Left hindlimb (tissue), 1 donor: ENCODE results near the gene EYA2.

Source experiments
- DNase-seq: peaks from one replicate; pipeline ENCODE4 v3.0.0-alpha.2; 2018

The EYA2 gene

DNA sequence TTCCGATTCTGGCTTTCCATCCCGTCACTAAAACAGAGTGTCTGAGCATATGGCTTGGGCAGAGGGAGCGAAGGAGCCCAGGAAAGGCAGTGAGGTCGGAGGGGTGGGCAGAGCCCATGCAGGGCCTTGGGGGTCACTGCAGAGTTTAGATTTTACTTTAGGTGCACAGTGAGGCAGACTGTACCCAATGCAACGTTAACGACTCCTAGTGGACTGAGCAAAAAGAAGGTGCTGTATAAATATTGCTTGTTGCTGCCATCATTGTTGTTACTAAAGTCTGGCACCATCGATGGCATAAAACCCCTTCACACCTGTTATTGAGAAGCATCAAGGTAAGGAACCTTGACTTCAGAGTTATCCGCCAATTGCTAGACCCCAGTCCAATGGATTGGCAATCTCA is 119.0 kb downstream of the EYA2 start:
- no peak for DNase-seq

DNA sequence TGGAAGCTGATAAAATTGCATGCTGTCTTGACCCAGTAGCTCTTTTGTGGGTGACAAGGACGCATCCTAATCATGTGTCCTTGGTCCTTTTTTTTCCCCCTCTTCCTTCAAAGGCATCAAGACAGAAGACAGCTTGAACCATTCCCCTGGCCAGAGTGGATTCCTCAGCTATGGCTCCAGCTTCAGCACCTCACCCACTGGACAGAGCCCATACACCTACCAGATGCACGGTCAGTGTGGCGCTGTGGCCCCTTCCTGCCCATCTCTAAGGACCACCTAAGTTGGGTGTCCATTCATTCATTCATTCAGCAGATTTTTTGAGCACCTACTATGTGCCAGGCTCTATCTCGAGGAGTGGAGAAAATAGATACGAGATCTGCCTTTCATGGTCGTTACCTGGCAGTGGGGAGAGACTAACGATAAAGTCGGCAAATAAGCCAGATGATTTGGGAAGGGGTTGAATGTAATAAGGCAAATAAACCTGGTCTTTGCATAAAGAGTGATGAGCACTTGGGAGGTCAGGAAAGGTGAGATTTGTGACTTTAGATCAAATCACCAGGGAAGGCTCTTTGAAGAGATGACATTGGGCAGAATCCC is 121.5 kb downstream of the EYA2 start:
- DNase-seq: no peak

DNA sequence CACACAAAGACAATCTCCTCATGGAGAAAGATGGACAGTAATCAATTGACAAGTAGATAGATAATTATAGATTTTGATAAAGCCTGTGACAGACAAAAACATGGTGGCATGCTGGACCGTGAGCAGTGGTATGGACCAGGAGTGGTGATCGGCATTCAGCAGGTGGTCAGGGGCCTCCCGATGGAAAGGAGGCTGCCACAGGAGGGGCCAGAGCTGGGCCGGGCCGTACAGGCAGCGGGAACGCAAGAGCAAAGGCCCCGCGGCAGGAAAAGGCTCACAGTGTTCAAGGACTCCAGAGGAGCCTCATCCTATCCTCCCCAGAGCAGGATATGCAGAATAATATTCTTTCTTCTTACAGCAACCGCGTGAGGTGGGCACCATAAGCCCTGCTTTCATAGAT is 123.7 kb downstream of the EYA2 start:
- no peak for DNase-seq

DNA sequence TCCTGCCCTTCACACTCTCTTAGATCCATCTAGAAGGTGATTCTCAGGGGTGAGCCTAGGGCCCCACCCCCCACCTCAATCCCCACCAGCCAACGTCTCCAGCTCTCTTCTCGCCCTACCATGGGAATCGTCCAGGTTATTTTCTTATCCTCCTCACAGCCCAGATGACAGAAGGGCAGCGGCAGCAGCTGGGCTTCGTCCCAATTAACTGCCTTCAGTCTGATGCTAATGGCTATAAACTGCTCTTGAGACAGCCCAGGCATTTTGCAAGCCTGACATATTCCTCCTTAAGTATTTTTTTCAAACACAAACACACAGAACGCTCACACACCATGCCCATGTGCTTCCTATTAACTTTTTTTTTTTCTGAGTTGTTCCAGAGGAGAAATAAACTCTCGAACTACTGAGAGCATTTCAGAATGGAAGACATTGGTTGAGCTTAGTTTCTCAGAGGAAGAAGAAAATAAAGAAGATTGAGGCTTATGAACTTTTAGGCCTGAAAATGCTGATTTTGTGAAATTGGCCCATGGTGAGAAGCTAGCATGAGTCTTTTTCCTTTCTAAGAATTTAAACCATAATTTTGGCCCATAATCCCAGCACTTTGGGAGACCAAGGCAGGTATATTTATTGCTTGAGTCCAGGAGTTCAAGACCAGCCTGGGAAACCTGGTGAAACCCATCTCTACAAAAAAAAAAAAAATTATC is 124.6 kb downstream of the EYA2 start:
- DNase-seq: no peak

DNA sequence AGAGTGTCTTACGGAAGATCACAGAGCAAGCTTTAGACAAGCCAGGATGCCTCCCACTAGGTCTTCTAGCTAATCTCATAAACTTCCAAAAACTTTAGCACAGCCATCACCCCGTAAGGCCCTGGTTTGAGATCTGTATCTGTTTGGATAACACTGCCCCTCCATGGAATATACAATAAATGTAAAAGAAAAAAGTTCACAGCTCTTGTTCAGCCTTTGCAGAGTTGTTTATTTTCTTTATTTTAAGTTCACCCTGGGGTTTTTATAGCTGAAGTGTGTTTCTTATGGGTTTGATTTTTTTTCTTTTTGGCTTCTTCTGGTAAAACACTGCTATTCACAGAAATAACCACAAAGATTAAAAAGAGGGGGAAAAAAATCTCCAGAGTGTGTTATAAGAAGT is 125.6 kb downstream of the EYA2 start:
- no peak for DNase-seq

DNA sequence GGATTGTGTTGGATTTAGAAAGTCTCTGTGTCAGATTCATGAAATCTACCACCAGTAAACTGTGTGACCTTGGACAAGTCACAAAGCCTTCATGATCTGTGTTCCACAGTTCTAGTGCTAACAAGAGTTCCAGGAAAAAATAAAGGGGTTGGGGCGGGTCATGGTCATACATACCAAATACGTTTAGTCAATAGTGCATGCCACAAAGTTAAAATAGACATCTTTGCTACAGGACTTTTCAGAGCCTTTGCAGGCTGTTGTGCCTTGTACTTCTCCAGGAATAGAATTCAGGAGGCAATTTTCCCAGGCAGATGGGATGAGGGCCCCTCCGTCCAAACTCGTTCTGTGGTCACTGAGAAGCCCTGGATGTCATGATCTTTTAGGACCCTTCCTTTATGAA is 127.2 kb downstream of the EYA2 start:
- no peak for DNase-seq

DNA sequence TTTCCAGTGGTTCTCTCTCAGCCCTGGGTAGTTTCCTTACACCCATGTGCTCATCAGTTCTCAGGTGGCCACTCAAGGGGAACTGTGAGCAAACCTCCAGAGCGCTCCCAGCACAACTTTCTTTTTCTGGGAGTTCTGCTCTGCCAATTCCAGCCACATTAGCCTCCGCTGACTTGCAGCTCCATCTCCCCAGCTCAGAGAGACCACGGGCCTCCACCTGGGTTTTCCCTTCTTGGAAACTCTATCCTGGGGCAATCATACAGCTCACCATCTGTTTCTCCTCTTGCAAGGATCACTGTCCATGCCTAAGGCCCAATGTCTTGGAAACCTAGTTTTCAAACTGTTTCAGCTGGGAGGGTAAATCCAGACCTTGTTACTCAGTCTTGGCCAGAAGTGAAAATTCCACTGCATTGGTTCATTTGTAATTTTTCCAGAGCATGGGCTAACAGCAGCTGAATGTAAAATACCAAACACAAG is 129.9 kb downstream of the EYA2 start:
- peak; percentile 57 for DNase-seq

DNA sequence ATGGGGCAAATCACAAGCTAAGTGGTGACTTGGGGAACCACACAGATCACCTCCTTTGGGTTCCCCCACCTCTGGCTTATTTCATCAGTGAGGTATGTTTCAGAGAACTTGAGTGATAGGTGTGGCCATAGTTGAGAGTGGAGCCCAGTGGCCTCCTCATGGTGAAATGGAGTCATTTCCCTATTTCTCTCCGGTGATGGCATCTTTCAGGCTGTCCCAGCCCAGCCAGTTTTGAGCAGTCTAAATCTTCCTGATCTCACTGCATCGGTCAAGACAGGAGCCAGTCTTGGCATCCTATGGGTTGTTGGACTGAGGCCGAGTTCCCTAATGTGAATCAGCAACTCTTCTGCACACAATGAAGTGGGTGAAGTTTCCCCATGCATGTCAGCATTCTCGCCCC is 132.4 kb downstream of the EYA2 start:
- DNase-seq: peak; percentile 49

DNA sequence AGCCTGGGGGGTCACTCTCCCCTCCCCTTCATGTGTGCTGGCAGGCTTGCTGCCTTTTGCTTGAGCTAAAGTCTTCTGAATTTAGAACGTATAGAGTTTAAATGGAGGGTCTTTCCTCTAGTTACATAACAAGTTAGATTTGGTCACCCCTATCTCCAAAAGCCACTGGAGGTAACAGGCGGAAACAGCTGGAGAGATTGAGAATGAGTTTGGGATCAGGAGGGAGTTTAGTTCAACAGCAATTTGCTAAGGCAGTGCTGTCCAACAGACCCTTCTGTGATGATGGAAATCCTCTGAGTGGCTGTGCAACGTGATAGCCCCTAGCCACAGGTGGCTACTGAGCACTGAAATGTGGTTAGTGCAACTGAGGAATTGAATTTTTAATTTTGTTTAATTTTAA is 132.8 kb downstream of the EYA2 start:
- DNase-seq: no peak

DNA sequence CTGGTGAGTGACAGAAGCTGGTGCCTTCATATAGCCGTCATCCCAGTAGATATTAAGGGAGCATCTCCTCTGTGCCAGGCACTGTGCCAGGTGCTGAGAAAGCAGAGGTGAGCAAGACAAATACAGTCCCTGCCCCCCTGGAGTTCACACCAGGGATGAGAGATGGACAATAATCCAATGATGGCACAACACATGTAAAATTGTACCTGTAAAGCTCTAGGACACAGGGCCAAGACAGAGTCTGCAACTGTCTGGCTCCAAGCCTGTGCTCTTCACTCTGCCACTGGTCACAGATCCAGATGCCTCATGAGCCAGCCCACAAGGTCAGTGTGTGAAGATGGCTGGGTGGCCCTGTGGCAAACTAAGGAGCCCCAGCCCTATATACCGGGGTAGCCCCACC is 133.8 kb downstream of the EYA2 start:
- DNase-seq: no peak

DNA sequence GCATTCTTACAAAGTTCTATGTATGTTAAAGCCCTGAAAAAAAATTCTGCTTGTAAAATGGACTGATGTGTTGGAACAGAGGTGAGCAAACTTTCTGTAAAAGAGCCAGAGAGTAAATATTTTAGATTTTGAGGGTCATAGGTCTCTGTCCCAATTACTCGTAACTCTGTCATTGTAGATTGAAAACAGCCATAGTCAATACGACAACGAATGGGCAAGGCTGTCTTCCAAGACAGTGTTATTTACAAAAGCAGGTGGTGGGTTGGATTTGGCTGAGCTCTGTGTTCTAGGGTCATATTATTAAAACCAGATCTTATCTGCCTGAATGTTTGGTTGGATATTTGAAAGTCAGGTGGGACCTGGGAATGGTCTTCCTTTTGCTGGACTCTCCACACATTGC is 135.2 kb downstream of the EYA2 start:
- DNase-seq: no peak

DNA sequence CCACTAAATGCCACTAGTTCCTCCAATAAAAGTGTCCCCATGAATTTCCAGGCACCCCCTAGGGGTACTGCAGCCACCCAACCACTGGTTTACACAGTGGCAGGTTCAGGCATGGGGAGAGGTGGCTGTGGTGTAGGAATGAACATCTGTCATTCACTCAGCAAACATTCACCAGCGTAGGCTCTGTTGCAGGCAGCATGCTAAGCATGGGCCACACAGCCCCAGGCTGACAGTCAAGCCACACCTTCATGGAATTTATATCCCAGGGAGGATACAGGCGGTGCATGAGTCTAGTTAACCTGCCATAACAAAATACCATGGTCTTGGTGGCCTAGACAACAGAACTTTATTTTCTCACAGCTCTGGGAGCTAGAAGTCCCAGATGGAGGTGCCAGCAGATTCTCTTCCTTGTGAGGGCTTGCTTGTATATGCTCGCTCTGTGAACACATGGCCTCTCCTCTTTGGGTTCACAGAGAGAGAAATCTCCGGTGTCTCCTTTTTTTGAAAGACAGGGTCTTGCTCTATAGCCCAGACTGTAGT is 135.7 kb downstream of the EYA2 start:
- DNase-seq: no peak

DNA sequence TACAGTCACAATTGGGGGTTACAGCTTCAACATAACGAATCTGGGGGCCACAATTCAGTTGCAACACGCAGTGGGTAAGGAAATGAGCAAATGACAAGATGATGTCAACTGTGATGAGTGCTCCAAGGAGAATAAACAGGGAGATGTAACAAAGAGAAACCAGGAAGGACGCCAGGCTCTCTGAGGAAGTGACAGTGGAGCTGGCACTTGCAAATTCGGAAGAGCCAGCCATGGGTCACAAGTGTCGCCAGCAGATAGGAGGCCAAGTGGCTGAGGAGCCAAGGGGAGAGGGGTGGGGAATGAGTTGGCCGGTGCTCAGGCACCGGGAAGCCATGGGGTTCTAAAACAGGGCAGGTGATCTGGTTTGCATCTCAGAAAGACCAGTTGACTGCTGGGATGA is 136.4 kb downstream of the EYA2 start:
- no peak for DNase-seq

DNA sequence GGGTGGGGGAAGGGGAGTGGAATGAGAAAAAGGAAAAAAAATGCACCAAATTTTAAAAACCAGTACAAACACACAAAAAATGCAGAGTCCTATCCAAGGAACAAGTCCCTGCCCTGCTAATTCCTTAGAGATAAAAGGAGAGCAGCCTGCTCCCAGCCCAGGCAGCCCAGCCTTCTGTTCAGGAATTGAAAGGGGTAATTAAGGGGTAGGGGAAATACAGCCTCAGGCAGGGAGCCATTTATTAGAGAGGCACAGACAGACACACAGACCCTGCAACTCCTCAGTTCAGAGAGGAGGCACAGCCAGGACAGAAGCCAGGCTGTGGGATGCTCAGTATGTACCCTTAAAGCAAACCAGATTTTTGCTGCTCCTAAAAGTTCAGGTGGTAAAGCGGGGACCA is 137.2 kb downstream of the EYA2 start:
- DNase-seq: no peak

DNA sequence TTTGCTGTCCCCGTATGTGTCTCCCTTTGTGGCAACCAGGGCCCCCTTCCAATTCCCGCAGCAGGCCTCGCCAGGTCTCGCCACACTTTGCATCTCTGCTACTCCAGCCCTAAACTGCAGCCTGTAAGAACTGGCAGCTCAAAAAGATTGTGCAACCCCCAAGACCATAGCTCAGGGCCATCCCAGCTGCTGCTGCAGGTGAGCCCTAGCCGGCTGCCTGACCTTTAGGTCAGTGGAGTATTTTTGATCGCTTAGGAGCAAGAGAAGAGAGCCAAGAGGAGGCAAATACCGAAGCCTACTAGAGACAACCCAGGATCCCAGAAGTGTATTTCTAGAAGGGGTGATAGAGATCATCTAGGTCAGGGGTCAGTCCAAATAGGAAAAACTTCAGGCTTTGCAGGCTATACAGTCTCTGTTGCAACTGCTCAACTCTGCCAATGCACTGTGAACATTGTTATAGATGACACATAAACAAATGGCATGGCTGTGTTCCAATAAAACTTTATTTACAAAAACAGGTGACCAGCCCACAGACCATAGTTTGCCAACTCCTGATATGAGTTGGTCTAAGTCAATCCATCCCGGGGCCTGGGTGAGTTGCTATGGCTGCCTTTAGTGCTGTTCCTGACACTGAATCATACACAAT is 138.4 kb downstream of the EYA2 start:
- DNase-seq: no peak

DNA sequence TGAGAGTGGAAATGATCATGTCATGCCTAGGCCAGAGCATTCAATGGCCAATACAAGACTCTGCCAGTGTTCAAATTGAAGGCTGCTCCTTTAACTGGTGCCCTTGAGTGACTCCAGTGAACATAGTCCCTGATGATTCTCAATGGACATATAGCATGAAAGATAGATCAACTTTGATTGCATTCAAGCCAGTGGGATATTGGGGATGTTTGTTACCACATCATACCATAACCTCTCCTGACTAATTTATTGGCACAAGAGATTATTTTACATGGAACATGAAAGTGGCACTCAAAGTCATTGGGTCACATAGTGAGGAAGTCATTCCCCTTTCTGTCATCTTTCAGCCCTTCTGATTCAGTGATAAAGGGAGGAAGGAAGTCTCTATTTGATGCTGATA is 139.0 kb downstream of the EYA2 start:
- no peak for DNase-seq

DNA sequence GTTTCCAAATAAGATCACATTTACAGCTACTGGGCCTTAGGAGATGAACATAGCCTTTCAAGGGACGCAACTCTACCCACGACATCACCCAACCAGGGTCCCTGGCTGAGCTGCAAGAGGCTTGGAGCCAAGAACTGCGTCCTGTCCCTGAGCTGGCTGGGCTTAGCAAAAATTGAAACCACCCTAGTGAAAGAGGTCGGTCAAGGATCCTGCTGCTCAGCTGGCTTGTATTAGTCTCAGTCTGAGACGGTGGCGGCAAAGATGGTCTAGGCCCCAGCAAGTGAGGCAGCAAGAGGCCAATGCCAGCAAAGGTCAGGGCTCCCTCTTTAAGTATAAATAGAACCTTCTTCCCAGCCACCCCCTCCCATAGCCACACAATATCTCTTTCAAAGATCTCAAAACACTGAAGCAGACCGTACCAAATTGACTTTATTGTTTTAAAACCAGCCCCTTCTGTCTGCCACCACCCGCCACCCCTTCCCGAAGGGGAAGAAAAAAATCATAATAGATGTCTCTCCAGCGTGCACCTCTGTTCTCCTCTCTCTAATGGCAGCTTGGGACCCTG is 140.5 kb downstream of the EYA2 start:
- no peak for DNase-seq

DNA sequence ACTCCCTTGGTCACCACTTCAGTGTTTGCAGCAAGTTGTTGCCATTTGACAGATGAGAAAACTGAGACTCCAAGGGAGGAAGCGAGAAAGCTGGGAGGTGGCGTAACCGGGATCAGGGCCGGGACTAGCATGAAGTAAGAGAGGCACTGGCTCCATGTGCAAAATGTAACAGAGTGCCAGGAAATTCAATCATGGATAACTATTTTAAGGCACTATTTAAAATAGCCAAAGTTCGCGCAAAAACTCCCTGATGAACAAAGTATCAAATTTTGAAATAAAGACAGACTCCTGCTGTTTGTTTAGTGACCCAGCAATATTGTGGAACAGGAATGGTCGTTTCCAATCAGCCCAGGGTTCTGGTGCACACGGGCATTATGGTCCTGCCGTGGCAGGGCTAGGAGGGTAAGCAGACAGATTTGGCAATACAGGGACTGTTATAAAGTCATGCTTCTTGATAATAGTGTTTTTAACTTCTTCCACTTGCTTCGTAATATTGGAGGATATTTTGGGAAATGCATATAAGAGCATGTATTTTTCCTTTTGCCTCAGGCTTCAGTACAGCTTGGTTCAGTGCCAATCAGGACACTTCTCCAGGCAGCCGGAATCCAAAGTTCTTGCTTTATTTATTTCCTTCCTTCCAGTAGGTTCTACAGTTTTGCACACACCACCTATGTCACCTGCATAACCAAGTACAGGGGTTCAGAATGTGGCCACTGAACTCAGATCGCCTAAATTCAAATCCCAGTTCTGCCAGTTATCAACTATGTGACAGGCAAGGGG is 141.6 kb downstream of the EYA2 start:
- DNase-seq: no peak

DNA sequence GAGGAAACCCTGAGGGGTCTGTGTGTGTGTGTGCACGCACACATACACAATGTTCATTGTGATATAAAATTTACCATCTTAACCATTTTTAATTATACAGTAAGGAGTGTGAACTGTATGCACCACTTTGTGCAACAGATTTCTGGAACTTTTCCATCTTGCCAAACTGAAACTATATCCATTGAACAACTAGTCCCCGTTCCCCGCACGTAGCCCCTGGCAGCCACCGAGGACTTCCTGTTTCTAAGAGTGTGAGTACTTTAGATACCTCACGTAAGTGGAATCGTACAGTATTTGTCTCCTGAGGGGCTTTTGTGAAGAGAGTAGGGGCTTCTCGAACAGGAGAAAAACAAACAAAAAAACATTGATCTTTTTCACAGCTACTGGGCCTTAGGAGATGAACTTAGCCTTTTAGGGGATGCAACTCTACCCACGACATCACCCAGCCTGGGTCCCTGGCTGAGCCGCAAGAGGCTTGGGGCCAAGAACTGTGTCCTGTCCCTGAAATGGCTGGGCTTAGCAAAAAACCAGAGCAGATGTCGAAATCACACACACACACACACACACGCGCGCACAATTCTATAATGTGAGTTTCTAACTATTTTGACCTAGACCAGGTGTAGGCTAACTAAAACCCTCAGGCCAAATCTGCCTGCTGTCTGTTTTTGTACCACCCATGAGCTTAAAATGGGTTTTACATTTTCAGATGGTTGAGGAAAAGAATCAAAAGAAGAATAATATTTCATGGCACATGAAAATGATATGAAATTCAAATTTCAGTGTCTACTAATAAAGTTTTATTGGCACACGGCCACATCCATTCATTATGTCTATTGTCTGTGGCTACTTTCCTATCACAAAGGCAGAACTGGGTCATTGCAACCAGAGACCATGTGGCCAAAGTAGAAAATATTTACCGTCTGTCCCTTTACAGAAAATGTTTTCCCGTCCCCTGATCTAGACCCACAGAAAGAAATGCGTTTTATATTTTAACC is 144.2 kb downstream of the EYA2 start:
- DNase-seq: no peak

DNA sequence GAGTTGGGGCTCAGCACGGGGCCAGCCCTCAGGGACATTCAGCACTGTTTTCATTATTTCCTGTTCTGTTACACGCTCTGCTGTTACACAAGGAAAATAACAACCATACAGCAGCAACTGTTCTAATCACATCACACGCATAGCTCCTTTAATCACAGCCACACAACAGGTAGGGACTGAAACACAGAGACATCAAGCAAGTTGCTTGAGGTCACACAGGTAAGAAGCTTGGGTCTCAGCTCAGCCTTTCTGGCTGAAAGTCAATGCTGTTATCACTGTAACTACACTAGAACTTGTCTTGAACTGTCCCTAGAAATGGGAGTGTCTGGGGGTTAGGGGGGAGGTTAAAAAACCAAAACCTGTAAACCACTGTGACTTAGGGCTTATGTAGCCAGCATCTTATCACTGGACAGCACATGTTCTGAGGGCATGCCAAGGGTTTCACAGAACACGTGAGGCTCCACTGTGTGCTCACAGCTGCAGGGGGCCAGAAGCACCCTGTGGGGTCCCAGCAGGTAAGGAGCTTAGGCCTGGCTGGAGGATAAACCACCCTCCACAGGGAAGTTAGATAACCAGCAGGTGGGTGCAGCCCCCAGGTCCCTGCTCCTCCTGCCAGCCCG is 146.0 kb downstream of the EYA2 start:
- DNase-seq: no peak

DNA sequence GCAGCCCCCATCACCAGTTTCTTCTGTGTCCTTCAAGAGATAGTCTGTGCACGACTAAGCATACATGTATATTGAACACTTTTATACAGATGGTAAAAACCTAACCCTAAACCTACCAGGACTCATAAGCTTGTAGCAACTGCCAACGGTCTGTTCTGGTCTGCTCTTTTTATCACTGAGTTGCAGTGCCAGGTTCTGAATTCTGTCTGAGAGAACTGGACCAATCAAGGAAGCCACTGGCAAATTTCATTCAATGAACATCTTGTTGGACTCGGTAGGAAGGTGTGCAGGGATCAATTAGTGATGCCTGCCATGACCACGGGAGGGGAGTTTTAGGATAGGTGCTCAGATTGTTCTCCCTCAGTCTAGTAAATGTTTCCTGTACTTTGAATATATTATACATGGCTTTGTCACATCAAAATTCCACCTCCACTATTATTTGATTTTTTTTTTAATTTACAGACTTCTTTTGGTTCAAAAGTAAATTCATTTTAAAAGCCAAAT is 146.8 kb downstream of the EYA2 start:
- DNase-seq: no peak
